NCI-H345 (cell line): ENCODE data around the gene ADGRF5.

Source experiments
- DNase-seq: peaks from one replicate; lab custom pipeline; 2025; lab: John Stamatoyannopoulos, UW

The ADGRF5 gene

DNA sequence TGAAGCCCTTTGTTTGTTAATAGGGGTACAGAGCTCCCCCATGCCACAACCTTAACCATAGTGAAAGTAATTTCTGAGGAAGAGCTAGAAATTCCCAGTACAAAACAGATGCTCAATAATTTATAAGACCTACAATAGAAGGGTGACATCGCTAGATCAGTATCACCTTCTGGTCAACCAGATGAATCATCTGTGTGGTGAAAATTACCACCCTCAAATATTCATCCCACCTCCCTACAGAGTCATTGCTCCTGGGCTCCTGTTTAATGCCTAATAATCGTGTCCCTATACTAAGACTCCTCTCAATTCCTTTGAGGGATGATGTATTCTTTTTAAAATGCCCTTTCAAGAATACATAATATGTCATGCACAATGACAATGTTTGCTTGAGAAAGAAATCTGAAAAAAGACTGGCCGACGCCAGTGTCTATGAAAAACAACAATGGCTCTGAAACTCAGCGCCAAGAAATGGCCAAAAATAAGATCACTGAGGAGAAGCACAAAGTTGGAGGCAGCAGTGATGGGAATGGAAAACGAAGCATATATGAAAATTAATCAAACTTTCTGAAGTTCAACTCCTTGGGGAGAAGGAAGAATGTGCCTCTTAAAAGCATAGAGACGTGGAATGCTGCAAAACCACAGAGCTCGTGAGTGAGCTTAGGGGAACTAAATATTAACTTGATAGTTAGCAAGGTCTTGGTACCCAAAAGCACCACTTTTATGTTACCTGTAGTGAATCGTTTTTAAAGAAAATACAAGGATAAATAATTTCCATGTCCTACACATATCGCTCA, 11.0 kb upstream of the ADGRF5 start:
- DNase-seq: no peak

DNA sequence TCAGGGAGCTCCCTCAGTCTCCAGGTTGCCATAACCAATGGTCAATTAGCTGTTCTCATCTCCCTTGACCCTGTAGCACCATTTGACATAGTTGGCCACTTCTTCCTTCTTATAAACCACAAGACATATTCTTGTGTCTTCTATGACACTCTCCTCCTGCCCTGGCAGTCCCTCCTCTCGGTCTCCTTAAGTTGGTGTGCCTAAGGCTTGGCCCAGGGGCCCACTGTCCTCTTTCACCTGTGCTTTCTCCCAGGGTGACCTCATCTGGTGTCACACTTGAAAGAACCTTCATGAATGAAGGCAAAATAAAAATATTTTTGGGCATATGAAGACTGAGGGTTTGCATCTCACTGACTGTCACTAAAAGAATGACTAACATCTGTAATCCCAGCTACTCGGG, 9.7 kb upstream of the ADGRF5 start:
- no peak for DNase-seq

DNA sequence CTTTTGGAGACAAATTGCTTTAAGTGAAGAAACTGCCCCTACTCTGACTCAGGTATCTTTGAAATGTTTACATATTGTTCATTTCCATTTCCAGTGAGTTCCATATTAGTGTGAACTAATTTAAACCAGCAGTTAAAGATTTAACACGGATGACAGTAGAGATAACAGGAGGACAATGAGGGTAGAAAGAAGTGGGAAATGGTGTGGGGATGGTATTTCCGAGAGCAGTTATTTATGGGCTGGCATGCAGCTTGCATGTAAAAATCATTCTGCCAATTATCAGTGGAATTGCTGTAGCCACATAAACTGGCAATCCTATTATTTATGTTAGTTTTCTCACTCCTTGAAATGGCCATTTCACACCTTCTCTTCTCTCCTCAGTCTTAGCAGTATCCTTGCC, 8.6 kb upstream of the ADGRF5 start:
- DNase-seq: no peak

DNA sequence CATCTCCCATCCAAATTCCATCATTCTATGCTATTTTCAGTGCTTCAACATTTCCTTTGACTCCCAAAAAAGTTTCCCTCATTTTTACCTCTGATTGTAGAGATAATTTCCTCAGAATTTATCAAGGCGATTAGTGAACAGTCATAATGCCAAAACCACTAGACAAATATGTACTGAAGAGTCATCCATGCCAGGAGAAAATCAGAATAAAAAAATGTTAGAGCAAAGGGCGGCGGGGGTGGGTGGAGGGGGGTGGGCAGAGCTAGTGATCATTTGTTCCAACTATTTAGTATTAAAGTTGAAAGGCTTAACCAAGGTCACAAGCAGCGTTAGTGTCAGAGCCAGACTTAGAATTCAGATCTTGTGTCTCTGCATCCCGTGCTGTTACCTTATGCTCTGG, 5.3 kb upstream of the ADGRF5 start:
- no peak for DNase-seq

DNA sequence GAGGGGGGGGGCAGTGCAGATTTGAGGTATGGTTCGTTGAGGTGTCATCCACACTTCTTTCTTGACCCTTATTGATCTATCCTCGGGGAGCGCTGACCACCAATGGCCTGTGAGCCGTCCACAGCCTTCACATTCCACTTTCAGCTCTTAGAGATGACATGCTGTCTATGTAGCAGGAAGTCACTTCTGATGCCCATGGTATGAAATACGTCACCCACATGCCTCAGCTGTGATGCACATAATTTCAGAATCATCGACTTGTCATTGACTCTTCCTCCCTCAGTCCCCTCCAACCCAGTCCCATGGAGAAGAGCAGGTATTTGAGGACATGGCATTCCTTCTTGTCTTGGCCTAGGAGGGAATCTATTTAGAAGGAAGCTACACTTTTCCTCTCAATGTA, 4.7 kb upstream of the ADGRF5 start:
- DNase-seq: no peak

DNA sequence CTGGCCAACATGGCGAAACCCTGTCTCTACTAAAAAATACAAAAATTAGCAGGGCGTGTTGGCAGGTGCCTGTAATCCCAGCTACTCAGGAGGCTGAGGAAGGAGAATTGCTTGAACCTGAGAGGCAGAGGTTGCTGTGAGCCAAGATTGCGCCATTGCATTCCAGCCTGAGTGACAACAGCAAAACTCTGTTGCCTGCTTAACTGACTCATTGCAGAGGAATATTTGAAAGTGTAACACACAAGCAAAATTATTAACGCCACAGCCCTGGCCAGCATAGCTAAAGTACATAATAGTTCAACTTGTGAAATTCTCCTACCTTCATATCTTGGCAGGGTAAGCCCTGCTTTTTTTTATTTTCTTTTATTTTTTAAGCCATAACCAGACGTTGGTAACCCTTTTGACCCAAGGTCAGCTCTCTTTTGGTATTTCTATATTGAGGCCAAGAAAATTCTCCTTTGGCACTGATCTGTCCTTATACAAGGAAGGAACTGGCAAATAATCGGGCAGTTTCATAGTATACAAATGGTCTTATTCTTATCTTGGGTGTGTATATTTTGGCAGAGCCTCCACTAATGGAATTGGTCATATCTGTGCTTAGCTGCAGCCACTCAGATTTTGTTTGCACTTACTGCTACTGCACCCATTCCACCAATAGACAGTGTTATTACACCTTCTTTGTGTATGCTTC, 4.0 kb upstream of the ADGRF5 start:
- DNase-seq: no peak

DNA sequence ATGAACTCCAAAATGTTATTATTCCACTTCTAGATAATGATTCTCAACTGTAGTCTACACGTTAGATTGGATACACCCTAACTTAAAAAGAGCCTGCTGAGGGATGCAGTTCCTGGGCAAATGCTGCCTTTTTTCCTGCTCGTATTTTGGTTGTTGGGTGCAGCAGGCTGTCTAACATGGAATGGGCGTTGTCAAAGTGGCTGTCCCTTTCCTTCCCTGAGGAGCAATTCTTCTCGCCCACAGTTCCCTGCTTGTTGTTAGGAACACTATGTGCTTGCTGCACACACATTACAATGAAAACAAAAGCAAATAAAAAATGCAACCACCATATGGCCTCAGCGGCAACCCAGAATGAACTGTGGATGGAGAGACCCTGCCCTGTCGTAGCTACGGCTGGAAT, 1.7 kb upstream of the ADGRF5 start:
- DNase-seq: no peak

DNA sequence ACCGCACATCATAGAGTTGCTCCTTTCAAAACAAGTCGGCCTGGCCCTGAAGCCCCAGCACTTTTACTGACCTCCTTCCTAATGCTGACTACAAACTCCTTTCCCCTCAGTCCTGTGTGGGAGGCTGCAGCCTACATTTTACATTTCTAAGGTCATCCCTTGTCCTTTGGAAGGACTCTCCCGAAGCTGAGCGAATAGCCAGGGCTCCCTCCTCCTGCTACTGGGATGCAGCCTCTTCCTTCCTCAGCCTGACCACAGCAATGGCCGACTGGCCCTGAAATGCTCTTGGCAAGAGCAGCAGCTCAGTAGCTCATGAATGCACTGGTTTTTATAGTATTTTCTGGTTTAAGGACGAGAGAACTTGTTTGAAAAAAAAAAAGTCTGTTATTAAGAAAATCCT, 679 bp downstream of the ADGRF5 start:
- no peak for DNase-seq

DNA sequence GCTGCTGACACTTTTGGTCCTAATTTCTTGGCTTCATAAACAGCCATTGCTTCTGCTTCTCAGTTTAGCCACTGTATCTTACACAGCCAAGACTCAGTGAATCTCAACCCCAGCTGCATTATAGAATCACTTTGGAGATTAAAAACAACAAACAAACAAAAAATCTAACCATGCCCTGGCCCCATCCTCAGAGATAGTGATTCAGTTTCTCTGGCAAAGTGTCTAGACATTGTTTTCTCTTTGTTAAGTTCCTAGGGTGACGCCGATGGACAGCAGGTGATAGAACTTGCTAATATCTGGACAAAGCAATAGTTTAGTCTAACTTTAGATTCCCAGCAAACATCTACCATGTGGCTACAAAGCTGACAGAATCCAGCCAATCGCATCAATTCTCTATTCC, 2.9 kb downstream of the ADGRF5 start:
- DNase-seq: no peak

DNA sequence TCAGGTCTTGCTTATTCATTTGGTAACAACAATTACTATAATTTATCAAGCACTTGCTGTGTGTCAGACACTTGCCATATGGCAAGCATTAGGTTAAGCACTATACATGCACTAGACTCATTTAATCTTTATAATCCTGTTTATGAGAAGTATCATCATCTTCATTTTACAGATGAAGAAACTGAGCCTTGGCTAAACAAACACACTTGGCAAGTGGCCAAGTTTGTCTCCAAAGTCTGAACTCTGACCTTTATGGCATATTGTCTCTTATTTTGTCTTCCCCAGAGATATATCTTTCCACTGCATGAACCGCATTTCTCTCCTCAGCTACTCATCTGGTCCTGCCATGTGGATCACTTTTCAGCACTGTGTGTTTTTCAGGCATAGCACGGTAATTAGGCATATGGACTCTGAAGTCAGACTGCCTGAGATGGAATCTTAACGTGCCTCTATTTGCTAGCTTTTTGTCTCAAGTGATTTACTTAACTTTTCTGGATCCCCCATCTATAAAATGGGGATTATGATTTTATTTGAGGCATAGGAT, 4.7 kb downstream of the ADGRF5 start:
- DNase-seq: no peak

DNA sequence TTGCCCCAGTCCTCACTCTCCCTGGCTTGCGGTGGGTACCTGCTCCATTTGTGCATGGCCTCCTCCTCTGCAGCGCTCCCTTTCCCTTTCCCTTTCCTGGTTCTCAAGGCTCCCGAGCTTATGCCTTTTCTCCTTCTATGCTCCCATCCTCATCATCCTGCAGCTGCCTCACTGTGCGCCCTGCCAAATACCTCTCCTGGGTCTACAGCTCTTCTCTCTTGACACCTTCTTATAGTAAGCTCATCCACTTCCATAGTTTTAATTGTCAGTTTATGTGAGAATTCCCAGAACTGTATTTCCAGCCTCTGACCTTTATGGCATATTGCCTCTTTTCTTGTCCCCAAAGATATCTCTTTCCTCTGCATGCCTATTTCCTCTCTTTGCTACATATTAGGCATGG, 5.9 kb downstream of the ADGRF5 start:
- no peak for DNase-seq

DNA sequence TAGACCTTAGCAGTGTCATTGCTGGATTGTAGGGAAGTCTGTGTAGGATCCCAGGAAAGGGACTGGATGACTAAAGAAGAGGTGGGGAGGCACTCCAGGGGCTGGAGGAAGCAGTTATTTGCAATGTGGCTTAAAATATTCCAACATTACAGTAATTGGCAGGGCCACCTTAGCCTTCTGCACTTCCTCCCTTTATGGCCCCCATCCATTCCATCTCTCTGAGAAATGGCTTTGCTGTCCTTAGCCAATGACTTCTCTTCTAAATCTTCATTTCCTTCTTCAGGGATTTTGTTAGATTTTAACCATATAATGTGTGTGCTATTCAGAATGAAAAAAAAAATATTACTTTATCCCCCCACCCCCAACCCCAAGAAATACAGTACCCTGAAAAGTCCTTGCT, 6.4 kb downstream of the ADGRF5 start:
- no peak for DNase-seq

DNA sequence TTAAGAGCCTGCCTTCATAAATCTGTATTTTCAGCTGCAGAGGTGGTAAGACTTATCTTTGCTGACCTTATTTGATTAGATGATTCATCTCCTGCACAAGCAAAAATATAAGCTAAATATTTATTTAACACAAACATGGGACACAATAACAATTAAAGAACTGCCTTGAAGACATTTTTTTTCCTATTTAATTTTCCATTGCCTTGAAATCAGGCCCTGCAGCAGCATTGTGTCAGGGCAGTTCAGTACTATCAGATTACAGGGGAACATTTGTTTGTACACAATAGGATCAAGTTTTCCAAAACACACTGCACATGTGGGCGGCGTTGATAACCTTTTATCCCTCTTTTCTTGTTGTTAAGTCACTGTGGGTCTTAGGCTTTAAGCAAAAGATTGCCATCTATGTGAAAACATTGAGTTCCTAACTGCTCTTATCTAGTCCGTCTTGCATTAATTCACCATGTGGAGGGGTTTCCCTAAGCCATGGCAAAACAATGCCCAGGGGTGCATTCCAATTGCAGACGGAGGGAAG, 7.4 kb downstream of the ADGRF5 start:
- no peak for DNase-seq

DNA sequence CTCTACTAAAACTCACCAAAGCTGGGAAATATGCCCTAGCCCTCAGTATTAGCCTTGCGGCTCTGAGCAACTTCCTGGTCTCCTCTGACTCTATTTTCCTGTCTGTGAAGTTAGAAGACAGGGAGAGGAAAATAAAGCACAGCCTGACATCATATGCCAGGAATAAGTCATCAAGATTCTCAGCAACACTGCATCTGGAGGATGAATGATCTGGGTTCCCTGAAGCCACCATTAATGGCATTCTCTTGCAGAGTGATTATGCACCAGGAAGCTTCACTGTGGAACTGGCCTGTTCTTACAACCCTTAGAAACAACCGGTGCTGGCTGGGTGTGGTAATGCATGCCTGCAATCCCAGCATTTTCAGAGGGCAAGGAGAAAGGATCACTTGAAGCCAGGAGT, 12.4 kb downstream of the ADGRF5 start:
- DNase-seq: no peak

DNA sequence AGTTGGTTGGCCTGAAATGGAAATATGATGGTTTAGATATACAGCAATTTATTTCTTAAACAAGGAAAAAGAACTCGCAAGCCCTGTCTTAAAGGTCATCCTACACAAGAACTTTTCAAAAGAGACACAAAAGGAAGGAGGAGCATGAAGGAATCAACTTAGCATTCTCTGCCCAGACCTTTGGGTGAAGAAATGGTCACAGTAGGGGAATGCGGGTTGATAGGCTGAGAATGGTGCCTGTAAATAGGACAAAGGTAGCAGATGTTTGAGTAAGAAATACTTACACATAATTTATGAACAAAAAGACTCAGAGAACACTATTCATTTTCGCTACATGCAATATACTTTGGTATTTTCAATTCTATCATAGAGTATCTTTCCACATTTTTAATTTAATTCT, 15.0 kb downstream of the ADGRF5 start:
- DNase-seq: no peak

DNA sequence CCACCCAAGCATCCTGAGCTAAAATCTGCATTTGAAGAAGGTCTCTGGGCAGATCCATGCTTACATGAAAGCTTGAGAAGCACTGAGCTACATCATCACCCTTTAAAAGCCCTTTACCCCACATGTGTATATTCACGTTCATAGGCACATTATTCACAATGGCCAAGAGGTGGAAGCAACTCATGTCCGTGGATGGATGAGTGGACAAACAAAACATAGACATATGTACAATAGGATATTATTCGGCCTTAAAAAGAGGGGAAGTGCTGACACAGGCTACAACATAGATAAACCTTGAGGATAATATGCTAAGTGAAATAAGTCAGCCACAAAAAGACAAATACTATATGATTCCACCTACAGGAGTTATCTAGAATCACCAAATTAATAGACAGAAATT, 17.6 kb downstream of the ADGRF5 start:
- DNase-seq: no peak

DNA sequence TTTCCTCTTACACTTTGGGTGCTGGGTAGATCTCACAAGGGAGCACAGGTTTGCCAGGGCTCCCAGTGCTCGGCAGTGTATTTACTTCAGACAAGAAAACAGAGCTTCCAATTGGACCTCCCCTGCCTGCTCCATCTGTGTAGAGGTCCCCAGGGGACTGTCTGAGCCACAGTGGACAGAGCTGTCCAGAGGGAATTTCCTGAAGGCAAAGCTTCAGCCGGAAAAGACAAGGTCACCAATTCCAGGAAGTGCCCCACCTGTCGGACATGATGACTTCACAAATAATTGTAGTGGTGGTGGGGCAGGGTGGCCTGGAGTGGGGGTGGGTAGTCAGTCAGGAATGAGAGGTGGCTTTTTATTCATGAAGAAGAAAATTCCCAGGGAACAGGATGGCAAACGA, 18.6 kb downstream of the ADGRF5 start:
- DNase-seq: no peak

DNA sequence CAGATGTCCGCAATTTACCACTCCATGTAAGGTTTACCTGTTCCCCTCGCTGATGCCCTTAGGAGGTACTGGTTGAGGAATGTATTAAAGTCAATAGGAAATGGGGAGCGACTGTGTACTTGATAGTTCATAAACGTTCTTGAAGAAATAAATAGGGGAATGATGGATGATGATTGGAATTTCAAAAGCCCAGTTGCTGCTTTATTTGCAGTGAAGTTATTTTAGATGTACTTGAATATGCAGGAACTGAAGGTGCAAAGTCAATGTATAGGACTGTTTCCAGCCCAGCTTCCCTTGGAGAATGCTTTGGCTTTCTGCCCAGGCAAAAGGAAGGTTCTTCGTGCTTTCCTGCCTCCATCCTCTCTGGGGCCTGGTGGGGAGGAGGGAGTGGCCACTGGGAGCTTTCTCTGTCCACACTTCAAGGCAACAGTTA, 19.8 kb downstream of the ADGRF5 start:
- no peak for DNase-seq

DNA sequence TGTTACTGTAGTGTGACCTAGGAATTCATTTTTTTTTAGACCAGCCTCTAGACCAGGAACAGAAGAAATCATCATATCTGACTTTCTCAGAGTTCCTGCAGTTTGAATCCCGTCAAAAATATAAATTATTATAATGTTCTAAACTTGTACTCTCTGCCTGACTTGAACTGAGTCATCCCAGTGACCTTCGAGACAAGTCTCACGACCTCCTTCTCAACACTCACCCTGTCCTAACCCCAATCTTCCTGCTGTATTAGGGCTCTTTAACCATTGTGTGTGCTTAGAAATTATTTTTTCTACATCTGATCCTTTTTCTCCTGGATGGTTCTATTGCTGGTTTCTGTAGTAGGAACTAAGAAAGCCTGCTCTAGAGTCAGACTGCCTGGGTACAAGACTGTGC, 21.5 kb downstream of the ADGRF5 start:
- no peak for DNase-seq

DNA sequence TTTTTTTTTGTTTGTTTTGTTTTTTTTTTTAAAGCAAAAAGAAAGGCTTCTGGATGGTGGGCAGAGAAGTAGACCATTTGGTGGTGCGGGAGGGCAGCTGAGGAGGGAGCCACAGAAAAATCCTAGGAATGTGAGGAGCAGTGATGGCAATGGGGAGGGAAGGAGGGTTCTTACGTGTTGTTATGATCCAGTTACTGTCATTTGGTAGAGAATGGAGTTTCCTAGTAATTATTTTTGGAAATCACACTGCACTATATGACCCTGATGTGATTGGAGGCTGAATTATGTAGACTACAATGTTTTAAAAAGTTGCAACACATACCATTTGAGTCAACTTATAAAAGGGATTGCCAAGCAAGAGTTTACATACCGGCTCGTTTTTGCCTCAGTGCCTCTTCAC, 22.1 kb downstream of the ADGRF5 start:
- no peak for DNase-seq

DNA sequence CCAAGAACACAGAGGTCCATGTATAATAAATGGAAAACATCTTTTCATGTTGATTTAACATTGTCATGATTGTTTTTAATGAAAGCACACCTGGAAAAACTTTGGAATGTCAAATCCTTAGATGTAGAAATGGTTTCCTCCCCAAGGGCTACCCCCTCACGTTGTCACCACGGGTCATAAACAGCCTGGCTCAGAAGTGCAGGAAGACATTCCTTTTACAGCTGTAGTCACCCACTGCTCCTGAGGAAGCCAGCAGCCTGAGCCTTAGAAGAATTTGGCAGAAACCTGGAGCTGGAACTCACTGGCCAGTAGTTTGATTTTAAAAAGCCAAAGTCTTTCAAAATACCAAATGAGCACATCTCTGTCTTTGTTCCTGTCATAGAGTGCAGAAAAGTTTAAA, 23.7 kb downstream of the ADGRF5 start:
- DNase-seq: no peak

DNA sequence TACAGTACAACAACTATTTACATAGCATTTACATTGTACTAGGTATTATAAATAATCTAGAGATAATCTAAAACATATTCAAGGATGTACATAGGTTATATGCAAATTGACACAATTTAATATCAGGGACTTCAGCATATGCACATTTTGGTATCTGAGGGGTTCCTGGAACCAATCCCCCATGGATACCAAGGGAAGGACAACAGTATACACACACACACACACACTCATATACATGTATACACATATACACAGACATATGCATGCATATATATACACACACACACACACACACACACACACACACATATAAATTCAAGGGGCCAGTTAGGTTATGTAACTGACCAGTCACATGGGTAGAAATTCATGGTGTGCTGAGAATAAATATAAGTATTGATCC, 24.9 kb downstream of the ADGRF5 start:
- no peak for DNase-seq

DNA sequence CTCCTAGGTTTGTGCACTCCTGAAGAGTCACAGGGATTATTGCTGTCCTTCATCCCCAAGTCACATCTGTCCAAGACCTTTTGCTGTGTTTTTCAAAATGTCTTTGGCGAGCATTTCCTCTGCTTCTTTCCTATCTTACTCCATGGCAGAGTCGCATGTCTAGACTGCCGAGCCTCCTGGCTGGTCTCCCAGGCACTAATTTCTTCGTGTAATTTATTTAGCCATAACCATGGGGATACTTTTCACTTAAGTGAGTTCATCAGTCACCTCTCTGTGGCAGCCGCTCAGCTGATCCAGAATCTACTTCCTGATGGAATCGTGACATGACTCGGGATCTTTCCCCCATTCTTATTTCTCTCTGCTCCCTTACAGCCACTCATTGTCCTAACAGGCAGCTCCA, 25.8 kb downstream of the ADGRF5 start:
- DNase-seq: no peak
